HS-5 (cell line): ENCODE results near the gene NOL7.

Source experiments
- DNase-seq: peaks from one replicate; pipeline ENCODE4 v3.0.0-alpha.2; 2012; ENCODE audit warnings: low read depth

The NOL7 gene

DNA sequence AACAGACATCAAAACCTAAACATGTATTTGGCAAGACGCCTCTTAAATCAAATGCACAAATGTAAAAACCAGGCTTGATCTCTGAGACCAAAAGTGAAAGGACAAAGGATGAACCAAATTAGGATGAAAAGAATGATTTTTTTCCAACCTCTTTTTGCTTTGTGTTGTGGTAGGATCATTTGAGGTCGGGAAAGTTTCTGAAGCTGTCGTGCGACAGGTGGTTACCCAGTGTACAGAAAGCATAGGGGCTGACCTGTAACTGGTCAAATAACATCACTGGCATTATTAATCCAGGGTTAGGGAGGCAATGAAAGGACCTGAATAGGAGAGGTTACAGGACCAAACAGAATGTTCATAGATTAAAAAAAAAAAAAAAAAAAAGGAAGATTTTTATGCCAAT is 18.1 kb upstream of the NOL7 start:
- no peak for DNase-seq

DNA sequence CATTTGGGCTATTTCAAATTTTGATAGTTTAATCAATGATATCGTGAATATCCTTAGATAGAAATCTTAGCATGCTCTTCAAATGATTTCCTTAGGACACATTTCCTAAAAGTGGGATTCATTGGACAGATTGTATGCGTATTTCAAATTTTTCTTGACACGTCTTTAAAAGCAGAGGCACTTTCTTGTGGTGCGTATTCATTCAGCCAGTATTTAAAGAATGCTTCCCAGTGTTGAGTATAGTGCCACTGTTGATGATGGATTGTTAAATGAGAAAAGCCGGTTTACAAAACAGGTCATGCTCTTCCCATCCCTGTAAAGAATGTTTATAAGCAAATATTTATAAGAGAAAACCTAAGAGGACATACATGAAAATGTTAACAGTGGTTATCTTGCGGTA is 15.1 kb upstream of the NOL7 start:
- no peak for DNase-seq

DNA sequence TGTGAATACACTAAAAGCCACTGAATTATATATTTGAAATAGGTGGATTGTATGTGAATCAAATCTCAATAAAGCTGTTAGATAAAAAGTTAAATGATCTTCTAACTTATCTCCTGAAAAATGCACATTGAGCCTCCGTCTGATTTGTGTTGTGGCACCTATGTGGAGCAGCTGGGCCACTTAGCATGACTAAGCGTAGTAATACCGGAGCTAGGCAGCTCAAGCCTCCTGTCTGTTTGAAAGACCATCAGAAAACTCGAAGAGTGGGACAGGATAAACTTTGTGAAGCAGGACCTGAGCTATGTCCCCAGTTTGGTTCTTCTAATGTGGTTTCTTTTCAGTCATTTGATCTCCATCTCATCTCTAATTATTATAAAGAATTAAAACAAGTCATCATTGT is 11.0 kb upstream of the NOL7 start:
- DNase-seq = no peak

DNA sequence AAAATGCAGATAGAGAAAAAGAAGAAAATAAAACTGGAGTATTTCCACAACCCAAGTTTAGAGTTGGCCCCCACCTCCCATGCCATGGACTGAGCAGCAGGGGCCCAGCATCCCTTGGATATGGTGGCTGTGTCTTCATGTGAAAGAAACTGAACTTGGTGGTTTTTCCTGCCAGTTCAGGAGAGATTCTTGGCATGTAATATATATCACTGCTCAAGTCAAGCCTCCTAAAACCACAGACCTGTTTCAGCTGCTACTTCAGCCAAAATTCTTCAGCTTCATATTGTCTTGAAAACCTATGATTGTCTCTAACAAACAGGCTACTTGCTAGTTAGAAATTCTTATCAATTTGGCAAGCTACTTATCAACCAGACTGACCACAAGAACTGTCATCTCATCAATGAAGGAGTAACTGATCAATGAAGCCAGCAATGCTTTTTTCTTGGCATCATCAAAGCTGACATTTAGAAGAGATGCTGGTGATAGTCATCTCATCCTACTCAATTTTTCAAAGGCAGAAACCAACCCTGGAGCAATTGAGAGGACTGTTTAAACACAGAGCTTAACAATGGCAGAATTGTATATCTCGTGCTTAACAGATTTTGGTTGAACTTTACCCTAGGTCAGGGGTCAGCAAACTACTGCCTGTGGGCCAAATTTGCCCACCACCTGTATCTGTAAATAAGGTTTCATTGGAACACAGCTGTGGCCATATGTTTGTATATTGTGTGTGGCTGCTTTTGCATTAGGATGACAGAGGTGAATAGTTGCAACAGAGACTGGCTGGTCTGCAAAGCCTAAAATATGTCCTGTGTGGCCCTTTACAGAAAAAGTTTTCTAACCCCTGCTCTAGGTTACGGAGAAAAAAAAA is 10.4 kb upstream of the NOL7 start:
- DNase-seq = no peak

DNA sequence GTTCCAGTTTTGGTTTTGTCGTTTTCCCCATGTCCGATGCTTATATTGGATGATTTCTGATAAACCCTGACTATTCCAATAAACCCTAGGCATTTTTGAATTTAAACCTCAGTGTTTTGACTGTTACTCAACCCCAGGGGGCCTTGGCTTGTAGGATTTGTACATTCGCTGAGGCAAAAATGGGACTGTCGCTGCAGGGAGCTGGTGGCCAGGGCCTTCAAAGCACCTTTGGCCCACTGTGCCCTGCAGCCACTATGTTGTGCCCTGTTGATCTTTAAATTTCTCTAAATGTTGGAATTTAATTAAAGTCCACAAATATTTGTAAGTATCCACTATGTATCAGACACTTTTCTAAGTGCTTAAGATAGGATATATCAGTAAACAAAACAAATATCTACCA is 9.5 kb upstream of the NOL7 start:
- no peak for DNase-seq

DNA sequence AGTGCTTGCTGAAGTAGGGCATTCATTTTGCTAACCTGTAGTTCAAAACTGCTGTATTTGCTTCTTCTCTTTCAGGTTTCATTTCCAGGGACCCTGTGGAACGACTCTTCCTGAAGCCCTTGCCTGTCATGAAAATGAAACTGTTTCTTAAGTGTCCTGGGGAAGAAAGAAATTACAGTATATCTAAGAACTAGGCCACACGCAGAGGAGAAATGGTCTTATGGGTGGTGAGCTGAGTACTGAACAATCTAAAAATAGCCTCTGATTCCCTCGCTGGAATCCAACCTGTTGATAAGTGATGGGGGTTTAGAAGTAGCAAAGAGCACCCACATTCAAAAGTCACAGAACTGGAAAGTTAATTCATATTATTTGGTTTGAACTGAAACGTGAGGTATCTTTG is 3.4 kb upstream of the NOL7 start:
- no peak for DNase-seq

DNA sequence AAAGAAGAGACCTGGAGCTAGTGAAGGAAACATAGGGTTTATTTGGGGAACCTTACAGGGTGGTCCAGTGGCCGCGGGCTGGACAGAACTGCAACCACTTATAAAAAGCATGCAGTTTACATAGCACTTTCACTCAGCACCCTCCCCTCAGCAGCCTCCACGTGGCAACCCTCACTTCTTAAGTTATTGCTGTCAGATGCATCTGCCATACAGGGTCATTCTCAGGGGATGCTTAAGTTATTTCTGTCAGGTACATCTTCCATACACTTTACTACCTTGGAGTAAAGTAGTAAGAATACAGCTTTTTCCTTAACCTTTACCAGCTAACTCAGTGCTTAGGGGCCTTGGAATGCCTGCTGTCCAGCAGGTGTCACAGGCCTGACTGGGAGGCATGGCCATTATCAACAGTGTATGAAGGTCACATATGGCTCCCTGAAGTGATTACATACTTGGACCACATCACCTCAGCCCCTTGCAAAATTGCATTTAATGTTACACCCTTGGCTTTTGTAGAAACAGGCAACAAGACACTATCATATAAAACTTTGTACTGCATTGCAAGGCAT is 2.0 kb upstream of the NOL7 start:
- DNase-seq = no peak

DNA sequence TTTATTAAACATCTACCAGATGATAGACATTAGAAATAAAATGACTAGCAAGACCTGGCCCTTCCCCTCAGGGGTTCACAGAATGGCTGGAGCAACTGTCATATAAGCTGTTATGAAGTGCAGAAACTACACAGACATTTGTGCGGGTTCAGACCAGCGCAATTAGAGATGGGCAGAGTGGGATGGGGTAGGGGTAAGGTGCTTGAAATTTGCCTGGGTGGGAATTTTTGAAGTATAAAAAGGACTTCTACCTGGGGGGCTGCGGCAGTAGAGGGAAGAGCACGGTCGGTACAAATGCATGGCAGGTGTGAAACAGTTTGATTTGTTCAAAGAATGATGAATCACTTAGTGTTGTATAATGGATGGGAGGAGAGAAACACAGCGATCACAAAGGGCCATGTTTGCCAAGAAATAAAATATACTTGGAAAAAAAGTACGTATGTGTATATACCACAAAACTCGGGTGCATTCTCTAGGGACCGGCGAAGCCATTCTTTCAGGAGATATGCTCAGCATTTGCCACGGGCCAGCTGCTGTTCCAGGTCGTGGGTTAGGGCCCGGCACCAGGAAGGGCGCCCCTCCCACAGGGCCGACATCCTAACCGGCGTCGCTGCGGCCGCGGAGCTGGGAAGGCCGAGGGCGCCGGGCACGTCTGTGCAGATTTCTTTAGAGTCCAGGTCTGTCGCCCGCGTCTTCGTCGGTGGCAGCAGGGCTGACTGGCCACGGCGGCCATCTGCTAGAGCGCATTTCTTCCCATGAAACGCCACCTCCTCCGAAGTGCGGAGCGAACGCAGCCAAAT is 809 bp upstream of the NOL7 start:
- DNase-seq = peak; percentile 18

DNA sequence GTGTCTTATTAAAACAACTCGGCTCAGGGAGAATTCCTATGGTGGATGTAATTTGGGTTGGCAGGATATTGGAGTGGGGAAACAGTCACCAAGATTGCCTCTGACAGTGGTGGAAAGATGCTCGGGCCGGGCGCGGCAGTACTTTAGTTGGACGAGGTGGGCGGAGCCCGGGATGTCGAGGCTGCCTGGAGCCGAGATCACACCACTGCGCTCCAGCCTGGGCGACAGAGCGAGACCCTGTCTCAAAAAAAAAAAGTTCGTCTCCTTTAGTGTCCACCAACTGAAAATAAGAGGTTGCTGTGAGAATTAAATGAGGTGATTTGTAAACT is 621 bp downstream of the NOL7 start:
- DNase-seq = no peak

DNA sequence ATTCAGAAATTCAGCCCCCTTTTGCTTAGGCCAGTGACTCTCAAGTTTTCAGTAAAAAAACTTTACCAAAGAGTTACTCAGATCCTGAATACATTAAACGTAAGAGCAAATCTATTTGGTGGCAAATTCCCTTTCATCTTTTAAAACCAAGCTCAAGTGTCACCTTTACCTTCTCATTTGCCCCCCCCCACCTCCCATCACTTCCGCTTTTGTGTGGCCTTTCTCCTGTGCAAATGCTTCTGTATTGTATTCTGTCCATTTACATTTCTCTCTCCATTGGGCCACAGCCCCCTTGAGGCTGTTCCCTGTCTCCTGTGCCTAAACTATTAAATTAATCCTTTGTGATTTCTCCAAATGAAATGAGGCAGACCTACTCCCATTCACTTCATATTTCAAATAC is 1.9 kb downstream of the NOL7 start:
- no peak for DNase-seq

DNA sequence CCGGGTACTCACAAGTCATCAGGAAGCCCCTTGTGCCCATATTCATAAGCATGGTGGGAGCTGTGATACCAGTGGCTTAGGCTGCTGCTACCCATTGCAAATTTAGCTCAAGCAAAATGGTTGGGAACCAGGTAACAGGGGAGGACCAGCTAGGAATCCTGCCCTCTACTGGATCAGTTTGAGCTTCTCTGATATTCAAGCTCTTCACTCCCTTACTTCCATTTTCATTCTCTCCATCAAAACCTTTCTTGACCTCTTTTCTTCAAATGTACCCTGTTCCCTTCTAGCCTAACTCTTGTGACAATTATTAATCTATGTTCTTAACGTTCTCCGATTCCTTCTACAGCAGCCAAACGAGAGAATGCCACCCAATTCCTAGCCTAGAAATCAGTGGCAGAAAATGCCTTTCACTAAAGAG is 9.7 kb downstream of the NOL7 start:
- no peak for DNase-seq

DNA sequence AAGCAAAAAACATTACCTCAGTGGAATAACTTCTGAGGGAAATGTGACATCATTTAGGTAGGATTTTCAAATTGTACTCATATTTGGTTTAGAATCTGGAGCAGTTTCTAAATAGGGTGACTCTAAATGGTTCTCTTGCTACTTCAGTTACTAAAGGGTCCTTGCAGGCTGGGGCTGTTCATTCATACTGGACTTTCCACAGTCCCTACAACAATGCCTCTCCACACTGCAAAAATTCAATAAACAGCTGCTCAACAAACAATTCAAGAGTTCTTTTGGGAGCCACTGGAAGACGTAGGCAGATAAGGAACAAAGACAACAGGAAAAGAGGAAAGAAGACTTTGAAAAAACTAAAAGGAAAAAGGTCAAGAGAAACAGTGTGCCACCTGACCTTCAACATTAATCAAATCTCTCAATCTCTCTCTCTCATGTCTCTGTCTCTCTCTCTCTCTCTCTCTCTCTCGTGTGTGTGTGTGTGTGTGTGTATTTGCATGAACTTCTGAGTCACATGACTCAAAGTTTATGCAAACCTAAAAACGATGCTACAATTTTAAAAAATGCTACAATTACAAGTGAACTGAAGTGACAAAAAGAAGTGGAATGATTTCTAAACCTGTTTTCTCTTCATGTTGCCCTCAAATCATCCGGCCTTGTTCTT is 14.5 kb downstream of the NOL7 start:
- no peak for DNase-seq

DNA sequence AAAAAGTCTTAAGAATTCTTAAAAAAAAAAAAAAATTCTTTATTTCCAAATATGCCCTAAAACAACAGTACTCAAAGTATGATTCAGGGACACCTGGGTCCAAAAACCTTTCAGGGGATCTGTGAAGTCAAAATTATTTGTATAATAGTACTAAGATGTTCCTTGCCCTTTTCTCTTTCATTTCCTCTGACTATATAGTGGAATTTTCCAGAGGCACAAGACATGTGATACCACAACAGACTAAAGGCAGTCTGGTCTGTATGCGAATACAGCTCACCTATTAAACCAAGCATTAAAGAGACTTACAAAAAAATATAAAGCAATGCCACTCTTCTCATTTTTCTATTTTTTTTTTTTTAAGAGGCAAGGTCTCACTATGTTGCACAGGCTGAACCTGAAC is 15.4 kb downstream of the NOL7 start:
- DNase-seq = no peak

DNA sequence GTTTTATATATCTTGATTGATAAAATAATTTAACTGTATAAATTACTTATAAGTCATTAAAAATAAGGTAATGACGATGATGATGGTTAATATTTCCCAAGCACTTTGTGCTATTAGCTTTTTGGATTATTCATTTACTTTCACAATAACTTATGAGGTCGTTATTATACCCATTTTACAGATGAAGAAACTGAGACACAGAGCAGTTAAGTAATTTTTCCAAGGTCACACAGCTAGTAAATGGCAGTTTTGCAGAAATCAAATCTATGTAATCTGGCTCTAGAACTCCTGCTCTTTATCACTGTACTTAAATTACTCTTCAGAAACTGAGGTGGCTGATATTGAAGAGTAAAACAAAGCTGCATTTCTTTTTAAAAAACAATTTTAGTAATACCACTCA is 18.2 kb downstream of the NOL7 start:
- DNase-seq = no peak

DNA sequence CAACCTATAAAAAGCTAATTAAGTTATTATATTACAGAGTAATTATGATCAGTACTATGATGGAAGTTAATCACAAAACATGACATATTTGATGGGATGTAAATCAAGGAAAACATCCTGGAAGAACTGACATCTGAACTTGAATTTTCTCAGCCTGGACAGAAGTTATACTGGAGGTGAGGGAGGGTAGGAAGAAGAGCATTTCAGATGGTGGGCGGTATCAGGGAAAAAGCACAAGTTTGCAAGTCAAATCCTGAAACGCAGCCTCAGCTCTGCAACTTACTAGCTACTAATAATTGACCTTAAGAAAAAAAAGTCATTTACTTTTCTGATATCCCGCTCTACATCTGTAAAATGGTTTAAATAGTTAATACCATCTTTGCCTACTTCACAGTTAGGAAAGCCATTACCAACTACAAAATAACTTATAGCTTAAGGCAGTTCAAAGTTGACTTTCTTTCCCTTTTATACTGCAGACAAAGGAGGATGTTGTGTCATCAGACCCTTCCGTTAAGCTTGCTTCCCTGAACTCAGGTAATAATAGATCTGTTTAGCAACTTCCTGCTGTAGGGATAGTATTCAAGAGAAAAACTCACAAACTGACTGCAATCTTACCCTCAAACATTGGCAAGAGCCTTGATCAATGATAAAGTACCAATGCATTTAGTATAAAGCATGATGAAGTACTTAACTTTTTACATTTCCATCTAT is 21.0 kb downstream of the NOL7 start:
- no peak for DNase-seq

DNA sequence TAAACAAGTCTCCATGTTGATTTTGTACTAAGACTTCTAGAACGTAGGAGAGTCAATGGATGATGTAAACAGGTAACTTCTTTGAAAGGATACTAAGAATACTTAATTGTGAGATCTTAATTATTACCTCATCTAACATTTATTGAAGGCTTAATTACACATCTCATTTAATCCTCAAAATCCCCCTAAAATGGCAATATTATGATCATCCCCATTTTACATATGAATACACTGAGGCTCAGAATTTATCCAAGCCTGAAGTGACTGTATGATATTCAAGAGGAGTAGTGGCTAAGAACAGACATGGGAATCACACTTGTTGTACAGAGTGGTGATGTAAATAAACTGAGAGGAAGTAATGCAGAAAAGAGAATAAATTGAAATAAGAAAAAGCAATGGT is 22.9 kb downstream of the NOL7 start:
- no peak for DNase-seq

DNA sequence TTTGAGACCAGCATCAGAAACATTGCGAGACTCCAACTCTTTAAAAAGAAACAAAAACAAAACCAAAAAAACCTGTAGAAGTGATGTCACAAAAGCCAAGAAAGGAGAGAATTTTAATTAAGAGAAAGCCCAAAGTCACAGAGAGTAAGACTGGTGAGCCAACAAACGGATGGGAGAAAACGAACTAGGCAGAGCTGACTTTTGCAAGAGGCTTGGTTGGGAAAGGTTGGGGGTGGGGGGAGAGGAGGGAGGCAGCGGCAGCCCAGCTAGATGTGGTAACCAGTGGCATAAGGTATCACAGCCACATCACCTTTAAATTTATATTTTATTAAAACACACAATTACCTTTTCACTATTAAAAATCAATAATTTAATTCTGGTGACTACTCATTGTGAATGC is 23.5 kb downstream of the NOL7 start:
- no peak for DNase-seq

DNA sequence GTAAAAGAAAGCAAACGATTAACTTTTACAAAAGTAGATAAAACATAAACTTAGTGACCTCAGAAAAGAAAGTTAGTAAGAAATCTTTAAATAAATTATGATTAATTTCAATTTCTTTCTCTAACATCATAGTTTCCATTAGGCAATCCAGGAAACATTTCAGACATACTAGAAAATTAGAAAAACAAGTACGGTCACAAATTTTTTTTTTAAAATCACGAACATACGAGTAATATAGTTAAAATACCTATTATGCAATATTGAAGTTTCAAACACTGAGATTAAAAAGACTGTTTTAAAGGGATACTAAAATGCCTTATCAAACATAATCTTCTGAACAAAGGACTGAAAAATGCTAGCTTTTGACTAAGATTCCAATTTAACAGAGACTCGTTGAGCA is 26.2 kb downstream of the NOL7 start:
- no peak for DNase-seq

DNA sequence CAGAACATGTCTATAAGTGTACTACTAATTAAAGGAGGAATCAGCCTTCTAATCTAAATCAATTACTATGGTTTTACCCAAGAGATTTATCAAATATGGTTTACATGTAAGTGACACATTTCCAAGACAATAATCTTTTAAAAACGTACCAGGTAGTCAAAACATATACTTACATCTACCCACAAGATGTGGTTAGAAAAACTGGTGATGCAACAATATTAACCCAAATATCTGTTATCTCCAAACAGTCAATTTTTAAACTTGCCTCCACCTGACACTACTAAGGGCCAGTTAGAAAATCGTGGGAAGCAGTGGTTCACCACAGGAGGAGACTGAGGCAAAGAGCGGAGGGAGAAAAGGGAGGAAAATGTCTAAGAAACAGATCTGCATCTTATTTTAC is 28.0 kb downstream of the NOL7 start:
- DNase-seq = no peak

DNA sequence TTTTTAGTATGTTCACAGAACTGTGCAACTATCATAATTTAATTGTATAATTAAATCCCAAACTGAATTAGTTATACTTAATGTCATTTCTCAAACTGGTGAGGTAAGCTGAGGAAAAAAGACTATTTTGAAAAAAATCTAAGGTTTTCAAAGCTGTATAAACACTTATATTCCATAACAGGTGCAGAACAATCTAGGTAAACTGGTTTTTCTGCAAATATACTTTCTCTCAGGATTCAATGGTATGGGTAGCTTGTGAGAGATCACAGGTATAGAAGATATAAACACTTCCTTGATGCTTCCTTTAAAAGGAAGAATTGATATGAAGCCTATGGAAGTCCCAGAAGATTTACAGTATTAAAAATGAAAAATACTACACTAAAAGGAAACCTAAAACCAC is 33.7 kb downstream of the NOL7 start:
- DNase-seq = no peak

DNA sequence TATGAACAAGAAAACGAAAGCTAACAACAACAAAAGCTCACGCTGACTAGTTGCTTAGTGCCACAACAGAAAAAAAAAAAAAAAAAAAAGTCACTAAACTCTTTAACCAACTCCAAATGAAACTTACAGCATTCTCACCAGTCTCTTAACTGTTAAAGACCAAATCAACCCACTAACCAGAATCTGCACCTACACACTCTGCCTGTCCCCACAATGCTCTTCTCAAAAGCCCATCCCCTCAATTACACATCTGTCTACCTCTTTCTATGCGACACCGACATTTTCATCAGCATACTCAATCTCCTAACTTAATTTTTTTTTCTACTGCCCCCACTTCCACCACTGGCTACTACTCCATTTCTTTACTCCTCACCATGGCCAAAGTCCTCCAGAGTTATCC is 34.3 kb downstream of the NOL7 start:
- no peak for DNase-seq

DNA sequence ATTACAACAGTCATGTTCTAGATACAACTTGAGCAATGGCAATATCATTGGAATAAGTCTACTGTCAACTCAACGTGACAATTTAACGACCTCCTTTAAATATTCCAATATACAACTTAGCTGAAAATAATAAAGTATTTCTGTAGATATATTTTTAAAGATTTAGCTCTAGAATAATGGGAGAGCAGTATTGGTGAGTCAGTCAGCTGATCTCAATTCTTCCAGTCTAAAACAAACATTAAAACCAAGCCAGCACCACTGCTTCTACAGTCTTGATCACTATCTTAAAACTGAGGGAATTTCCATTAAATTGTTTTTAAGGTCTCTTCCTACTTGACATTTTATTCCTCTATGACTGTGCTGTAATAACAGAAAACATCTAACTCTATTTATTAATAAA is 38.2 kb downstream of the NOL7 start:
- DNase-seq = no peak
